ENCODE data around the gene SLC22A4.

SLC22A4 gene

DNA sequence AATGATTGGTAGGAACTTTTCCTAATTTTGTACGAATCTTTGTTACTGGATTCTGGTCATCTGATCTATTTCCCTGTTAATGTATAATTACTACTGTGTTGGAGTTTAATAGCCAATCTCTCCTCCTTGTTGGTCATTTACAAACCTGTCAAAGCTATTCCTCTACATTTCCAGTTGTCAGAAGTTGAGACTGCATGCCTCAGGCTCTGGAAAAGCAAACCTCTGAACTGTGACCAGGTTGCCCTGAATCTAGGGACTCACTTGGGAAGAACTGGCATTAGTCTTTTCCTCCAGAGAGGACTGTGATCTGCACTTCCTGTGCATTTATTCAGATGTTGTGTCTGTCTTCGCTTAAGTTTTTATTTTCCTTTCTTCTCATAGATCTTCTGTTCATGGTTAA is 20.6 kb upstream of the SLC22A4 start:
- in situ Hi-C loops (cut with MboI; ENCODE audit: low sequenced_read_pairs) = no loop called here

DNA sequence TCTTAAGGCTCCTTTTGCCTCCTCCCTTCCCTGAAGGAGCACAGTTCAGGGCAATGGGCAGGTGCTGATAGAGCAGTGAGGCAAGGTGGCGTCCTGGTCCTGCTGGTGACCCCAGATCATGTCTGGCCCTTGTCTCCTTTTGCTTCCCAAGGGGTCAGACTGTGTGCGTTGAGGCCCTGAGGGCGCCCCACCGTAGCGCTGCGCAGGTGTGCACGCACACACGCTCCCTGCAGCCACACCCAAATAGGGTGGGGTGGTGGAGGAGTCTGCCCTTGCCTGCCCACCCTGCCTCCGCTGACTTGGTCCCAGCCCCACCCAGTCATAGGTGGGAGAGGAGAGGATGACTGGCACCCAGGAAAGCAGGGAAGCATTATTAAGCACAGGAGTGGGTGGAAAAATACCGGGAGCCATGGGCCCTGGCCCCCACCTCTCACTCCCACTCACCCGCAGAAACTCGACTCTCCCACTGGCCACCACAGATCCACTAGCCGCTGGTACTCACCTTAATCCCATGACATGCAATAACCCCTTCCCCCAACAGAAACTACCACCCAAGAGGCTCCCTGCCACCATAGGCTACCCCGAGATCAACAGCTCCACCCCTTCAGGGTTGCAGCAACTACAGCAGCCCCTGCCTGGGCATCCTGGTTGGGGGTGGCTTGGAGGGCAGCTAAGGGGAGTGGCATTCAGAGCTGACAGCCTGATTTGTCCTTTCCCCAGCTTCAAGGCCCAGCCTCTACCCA is 20.0 kb upstream of the SLC22A4 start:
- in situ Hi-C loops (cut with MboI; ENCODE audit: low sequenced_read_pairs) = no loop called here

DNA sequence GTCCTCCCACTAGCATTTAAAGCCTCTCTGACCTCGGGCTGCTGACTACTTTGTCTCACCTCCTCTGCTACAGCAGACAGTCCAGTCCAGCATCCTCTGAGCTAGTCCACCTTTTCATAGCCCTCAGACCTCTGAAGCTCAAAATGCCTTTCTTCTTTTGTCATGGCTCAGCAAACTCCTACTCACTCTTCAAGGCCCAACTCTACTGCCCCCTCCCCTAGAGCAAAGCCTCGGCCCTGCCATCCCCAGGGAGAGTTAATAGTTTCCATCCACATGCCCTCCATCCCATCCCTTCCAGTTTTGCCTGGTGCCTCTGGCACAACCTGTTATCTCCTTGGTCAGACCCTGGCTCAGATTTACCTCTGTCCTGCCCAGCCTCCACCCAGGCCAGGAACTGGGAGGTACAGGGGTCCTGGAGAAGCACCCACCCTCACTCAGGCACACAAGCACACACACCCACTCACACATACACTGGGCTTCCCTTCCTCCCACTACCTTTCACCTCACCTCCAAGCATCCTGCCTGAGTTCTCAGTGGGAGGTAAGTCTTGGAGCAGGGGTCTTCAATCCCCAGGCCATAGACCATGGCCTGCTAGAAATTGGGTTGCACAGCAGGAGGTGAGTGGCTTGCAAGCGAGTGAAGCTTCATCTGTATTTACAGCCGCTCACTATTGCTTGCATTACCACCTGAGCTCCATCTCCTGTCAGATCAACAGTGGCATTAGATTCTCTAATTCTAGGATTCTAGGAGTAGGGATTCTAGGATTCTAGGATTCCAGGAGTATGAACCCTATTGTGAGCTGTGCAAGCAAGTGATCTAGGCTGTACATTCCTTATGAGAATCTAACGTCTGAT is 18.6 kb upstream of the SLC22A4 start:
- in situ Hi-C loops (cut with MboI; ENCODE audit: low sequenced_read_pairs) = no loop called here

- in situ Hi-C loops (cut with MboI; ENCODE audit: low sequenced_read_pairs) = no loop called here
Measured at GRCh38 chr5:132277256-132277655, 16.9 kb upstream of the SLC22A4 start.

GRCh38 chr5:132277971-132278853 is 16.0 kb upstream of the SLC22A4 start:
- in situ Hi-C loops (cut with MboI; ENCODE audit: low sequenced_read_pairs) = no loop called here

DNA sequence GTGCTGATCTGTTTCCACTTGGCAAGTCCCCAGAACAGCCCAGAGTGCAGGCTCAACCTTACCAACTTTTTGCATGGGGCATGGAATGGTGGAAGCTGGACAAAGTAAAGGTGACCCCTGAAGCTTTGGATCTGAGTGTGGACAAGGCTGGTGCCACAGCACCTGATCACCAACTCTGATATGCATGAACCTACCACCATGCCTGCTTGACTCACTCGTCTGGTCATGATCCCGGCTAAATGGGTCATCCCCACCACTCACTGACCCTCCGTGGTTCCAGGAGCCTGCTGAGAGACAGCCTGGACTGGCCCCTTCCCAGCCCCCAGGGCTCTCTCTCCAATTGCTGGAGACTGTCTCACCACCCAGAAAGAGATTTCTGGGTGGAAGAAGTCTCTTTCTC is 14.4 kb upstream of the SLC22A4 start:
- in situ Hi-C loops (cut with MboI; ENCODE audit: low sequenced_read_pairs) = no loop called here

DNA sequence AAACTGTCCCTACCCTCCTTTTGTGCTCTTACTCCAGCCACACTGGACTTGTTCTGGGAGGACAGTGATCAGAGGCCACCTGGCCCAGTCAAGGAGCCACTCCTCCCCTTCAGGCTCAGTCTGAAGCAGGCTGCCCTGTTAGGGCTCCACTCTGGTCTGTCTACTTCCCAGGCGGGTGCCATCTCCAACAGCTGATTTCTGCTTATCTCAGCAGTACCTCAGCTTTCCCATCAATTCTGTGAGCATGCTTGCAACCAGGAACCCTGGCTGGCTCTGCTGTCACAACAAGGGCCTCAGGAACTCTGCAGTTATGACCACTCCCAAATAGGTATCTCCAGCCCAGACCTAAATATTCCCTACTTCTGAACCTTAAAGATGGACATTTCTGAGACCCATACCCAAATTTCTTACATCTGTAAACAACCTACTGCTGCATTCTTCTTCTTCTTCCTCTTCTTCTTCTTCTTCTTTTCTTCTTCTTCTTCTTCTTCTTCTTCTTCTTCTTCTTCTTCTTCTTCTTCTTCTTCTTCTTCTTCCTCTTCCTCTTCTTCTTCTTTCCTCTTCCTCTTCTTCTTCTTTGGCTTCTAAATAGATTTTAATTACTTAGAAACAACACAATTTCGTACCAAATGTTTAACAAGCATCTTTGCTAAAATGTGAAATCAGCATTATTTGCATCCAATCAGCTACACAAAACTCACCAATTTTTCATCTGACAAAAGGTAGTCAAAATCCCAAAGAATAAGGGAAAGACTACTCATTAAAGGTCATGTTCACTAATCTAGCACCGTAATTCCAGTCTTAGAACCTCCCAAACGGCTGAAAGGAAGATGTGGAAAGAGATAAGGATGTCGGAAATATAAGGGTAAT is 13.6 kb upstream of the SLC22A4 start:
- in situ Hi-C loops (cut with MboI; ENCODE audit: low sequenced_read_pairs) = no loop called here

DNA sequence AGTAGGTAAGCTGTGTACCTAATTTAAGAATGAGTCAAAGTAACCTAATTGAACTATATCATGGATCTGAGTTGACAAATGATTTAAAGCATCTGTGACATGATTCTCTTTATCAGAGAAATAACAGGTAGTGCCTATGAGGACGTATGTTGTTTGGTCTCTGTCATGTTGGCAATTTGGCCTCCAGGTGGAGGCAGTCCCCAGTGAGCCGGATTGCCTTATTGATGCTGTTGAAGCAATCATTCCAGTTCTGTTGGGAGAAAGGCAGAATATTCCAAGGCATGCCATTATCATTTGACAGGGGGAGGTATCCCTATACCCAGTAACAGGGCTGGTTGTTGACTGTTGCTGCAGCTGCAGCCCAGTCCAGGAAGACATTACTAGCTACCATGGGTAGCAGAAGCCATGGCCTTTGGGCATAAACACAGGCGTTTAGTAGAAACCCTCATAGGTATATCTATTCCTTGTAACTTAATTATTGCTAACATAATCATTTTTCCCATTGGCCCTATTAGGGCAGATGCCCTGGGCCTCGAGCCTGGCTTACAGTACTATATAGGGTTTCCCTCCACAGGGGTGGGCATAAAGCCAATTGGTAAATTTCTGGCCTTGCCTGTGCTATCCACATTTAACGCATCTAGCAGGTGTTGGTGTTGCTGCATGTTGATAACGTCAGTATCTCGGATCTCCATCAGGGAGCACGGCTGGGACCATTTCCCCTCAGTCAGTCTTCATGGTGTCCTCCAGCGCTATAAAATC is 12.2 kb upstream of the SLC22A4 start:
- in situ Hi-C loops (cut with MboI; ENCODE audit: low sequenced_read_pairs) = no loop called here

- in situ Hi-C loops (cut with MboI; ENCODE audit: low sequenced_read_pairs) = no loop called here
Measured at GRCh38 chr5:132283423-132284043, 10.7 kb upstream of the SLC22A4 start.

DNA sequence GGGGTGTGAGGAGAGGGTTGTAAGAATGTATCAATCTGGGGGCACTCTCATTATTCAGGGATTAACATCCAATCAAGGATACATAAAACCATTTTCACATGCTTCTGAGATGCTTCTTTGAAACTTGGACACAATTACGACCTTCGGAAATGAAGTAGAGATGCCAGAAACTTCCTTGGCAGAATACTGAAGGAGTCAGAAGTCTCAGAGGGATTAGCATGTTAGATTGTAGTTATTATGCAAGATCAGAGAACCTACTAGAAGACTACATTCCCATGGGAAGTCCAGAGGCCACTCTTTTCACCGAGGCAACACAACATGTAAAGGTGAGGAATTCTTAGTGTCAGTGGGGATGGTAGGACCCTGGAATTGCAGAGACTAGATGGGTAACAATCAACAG is 5.1 kb upstream of the SLC22A4 start:
- in situ Hi-C loops (cut with MboI; ENCODE audit: low sequenced_read_pairs) = no loop called here

GRCh38 chr5:132291026-132291425 is 3.2 kb upstream of the SLC22A4 start:
- in situ Hi-C loops (cut with MboI; ENCODE audit: low sequenced_read_pairs) = no loop called here

DNA sequence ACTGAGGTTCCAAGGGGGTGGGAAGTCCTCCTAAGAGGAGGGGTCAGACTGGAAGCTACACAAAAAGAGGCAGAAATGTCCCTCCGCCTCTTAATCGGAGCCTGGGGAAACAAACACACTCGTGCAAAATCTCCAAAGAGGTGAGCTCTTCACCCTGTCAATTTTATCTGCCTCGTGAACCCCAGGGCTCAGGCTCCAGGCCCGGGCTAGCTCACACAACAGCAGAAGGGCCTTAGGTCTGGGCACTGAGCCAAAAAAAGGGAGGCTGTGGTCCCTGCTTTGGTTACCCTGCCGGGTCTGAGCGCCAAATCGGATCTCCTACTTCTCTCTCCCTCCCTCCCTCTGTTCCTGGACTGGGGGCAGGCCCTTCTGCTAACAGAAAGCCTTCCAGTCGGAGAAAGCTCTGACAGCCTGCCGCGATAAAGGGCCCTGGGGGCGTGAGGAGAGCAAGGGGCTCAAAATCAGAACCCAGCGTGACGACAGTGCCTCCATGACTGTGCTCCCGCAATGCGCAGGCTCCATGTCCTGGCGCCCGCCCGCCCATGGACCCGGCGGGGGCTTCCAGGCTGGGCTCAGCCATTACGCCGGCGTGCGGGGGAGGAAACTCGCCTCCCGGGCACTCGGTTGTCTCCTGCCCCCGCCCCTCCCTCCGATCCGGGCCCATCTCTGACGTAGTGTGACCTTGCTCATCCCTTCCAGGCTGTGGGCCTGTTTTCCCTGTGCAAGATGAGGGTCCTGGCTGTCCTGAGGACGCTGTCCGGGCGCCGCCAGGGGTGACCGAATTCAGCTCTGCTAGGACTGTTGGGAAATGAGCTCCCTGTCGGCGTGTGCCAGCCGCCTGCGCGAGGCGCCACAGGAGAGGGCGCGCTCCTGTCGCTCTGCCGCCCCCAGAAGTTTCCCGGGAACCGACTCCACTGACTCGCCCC is 865 bp upstream of the SLC22A4 start:
- in situ Hi-C loops (cut with MboI; ENCODE audit: low sequenced_read_pairs) = no loop called here

DNA sequence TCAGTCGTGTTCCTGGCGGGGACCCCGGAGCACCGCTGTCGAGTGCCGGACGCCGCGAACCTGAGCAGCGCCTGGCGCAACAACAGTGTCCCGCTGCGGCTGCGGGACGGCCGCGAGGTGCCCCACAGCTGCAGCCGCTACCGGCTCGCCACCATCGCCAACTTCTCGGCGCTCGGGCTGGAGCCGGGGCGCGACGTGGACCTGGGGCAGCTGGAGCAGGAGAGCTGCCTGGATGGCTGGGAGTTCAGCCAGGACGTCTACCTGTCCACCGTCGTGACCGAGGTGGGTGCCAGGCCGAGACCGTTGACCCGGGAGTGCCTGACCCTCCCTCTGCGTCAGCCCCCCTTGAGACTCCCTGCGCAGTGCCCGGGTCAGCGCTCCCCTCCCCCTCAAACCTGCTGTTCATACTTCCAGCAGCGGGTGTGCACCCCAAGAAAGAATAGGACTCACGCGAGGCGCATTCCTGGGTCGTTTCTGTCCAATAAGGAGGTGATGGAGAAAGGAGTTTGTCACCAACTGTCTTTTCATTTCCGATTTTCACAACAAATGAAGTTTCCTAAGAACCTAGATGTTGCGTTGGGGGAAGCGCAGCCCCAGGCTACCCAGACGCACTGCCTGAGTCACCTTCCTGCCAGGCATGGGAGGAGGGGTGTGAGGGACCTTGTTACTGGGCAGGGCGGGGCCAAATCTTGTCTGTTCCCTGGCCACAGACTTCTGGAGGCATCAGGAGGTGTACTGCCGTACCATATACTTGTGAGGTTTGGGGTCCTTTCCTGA is 722 bp downstream of the SLC22A4 start:
- in situ Hi-C loops (cut with MboI; ENCODE audit: low sequenced_read_pairs) = no loop called here

GRCh38 chr5:132295505-132296411 is 1.6 kb downstream of the SLC22A4 start:
- in situ Hi-C loops (cut with MboI; ENCODE audit: low sequenced_read_pairs) = no loop called here

GRCh38 chr5:132296412-132297016 is 2.3 kb downstream of the SLC22A4 start:
- in situ Hi-C loops (cut with MboI; ENCODE audit: low sequenced_read_pairs) = no loop called here
